Fibroblast of peridontal ligament (primary cell): ENCODE results near the gene FZD7.

ENCODE experiments used
- DNase-seq: peaks from one replicate; pipeline ENCODE4 v3.0.0-alpha.2; 2010; ENCODE audit errors: extremely low read depth

FZD7 gene

GRCh38 chr2:202014318-202014717 is 19.3 kb upstream of the FZD7 start:
- no peak for DNase-seq

- no peak for DNase-seq
Observed at GRCh38 chr2:202014759-202015211, 18.9 kb upstream of the FZD7 start.

- no peak for DNase-seq
Observed at GRCh38 chr2:202015471-202015870, 18.2 kb upstream of the FZD7 start.

GRCh38 chr2:202016579-202017227 is 17.0 kb upstream of the FZD7 start:
- DNase-seq = no peak

- peak; percentile 48 for DNase-seq
Observed at GRCh38 chr2:202017940-202018339, 15.7 kb upstream of the FZD7 start.

GRCh38 chr2:202018950-202019349 is 14.7 kb upstream of the FZD7 start:
- no peak for DNase-seq

GRCh38 chr2:202019689-202020450 is 13.8 kb upstream of the FZD7 start:
- no peak for DNase-seq

- no peak for DNase-seq
Observed at GRCh38 chr2:202022755-202023154, 10.9 kb upstream of the FZD7 start.

- DNase-seq = no peak
Observed at GRCh38 chr2:202023198-202023903, 10.3 kb upstream of the FZD7 start.

- no peak for DNase-seq
Observed at GRCh38 chr2:202023904-202024266, 9.8 kb upstream of the FZD7 start.

GRCh38 chr2:202024871-202025270 is 8.8 kb upstream of the FZD7 start:
- DNase-seq = no peak

- DNase-seq = no peak
Observed at GRCh38 chr2:202025816-202026215, 7.8 kb upstream of the FZD7 start.

- DNase-seq = no peak
Observed at GRCh38 chr2:202026507-202026906, 7.1 kb upstream of the FZD7 start.

GRCh38 chr2:202030691-202031090 is 3.0 kb upstream of the FZD7 start:
- DNase-seq = peak; percentile 72

GRCh38 chr2:202031246-202031951 is 2.3 kb upstream of the FZD7 start:
- peak; percentile 50 for DNase-seq

- no peak for DNase-seq
Observed at GRCh38 chr2:202032846-202033316, 774 bp upstream of the FZD7 start.

GRCh38 chr2:202034249-202035088 is 814 bp downstream of the FZD7 start:
- DNase-seq = no peak

- DNase-seq = peak; percentile 87
Observed at GRCh38 chr2:202035089-202035940, 1.7 kb downstream of the FZD7 start.

- no peak for DNase-seq
Observed at GRCh38 chr2:202035941-202036372, 2.3 kb downstream of the FZD7 start.

GRCh38 chr2:202036601-202037037 is 3.0 kb downstream of the FZD7 start:
- no peak for DNase-seq
